ENCODE results near the gene GPA33.
A peak's percentile ranks its signal among the peaks of the same experiment; 100 is the strongest.
"Not testable (repeated sequence)": the region's sequence is repeated elsewhere in the genome, so short reads cannot be mapped to it uniquely, and the experiment has no call there.

The GPA33 gene

GRCh38 chr1:167054946-167055630 is 35.1 kb downstream of the GPA33 start:
- DNase-seq: no peak

DNA sequence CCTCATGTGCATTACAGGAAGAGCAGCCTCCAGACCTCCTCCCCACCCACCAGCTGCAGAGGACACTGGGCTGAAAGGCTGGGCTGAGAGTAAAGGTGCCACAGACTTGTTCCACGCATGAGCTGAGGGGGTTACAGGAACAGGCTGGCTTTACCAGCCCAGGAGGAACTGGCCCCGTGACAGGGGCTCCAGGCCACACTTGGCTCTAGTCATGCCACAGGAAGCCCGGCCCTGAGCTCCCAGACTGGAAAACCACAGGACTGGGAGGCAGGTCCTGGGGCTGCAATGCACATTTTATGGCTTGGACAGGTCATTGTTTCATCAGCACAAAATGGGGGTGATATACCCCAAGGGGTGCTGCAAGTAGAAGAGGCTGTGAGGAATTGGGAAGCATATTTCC is 35.6 kb downstream of the GPA33 start:
- DNase-seq: no peak

GRCh38 chr1:167052389-167052788 is 37.8 kb downstream of the GPA33 start:
- no peak for DNase-seq

DNA sequence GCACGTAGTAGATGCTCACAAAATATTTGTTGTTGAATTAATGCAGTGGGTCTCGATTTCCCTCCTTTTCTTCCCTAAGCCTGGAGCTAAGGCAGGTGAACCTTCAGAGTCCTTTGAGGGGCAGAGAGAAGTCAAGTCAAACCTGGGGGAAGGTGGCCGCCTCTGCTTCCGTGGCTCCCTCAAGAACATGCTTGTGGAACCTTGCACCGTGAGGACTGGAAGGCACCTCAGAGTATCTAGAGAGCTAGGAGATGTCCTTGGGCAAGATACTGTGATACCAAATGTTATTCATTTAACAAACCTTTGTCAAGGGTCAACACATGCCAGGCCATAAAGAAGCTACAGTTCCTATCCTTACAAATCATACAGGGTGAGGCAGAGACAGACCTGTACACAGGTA is 38.3 kb downstream of the GPA33 start:
- DNase-seq: no peak

DNA sequence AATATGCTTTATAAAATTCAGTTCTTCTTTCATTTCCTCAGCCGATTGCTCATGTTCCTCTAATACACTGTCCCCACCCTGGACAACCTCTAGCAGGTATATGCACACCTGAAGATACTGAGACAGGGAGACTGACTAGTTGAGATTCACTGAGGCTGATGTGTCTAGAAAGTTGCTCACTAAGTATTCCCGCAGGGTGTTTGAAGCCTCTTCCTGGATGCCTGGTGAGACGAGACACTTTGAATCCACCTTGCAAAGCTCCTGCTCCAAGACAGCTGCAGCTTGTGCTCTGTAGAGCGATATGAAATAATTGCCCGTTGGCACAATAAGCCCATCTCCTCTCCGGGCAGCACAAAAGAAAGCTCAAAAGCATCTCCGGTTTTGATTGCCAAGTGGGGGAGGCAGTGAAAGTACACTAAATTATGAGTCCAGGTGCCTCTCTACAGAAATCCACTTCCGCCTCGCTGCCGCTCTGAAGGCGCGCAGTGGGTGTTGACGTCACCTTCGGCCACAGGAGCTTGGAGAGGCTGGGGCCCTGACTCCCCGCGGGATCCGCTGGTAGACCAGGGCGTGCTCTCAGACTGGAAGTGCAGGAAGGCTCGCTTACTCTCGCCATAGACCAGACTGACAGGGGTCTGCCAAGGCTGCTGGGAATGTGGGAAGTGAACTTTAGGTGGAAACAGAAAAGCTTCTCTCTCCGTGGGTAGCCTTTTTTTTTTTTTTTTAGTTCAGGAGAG is 46.3 kb downstream of the GPA33 start:
- DNase-seq: peak; percentile 69

GRCh38 chr1:167033646-167034045 is 56.5 kb downstream of the GPA33 start:
- no peak for DNase-seq

DNA sequence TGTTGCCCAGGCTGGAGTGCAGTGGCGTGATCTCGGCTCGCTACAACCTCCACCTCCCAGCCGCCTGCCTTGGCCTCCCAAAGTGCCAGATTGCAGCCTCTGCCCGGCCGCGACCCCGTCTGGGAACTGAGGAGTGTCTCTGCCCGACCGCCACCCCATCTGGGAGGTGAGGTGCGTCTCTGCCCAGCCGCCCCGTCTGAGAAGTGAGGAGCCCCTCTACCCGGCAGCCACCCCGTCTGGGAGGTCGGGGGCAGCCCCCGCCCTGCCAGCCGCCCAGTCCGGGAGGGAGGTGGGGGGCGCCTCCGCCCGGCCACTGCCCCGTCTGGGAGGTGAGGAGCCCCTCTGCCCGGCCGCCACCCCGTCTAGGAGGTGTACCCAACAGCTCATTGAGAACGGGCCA is 60.6 kb downstream of the GPA33 start:
- not testable (repeated sequence) for DNase-seq

GRCh38 chr1:167022384-167022783 is 67.8 kb downstream of the GPA33 start:
- DNase-seq: no peak

- no peak for DNase-seq
These were observed 74.0 kb downstream of the GPA33 start for GRCh38 chr1:167016100-167016750.

DNA sequence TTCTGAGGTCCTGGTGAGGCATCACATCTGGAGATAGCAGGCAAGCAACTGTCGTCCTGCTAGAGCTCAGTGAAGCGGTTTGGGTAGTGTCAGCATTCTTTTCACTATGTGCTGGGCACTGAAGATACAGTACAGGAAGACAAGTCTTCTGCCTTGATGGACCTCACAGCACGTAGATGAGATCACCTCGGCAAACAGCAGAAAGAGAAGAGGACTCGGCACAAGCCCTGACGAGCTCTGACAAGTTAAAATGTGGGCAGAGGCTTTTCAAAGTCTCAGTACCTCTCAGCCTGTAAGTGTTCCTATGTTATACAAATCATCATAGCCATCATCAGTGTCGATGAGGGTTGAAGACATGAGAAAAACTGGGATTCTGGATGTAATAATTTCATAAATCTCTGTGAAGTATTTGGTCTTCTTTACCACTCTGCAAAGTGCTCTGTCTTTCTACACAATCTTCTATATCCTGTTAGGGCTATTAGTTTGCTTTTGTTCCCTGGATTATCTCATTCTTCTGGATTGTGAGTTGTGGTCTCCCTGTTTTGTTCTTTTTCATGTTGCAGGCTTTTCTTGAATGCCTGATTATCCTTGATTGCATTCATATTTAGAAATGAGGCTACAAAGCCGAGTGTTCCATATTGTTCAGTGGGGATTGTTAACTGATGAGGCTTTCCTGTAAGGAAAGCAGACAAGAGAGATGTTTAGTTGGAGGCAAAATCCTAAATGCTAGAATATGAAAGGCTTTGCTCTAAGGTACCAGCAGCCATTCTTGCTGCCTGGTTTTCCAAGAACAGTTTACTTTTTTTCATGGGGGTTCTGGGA is 76.9 kb downstream of the GPA33 start:
- DNase-seq: no peak

- no peak for DNase-seq
These were observed 77.6 kb downstream of the GPA33 start for GRCh38 chr1:167012570-167012969.

GRCh38 chr1:167011560-167012191 is 78.5 kb downstream of the GPA33 start:
- DNase-seq: no peak

GRCh38 chr1:167003711-167004110 is 86.5 kb downstream of the GPA33 start:
- DNase-seq: no peak

Data from CD4-positive, alpha-beta T cell treated with Interleukin-12 subunit alpha and Interleukin-12 subunit beta, for 1 hour (primary cell).